SK-N-SH (cell line): ENCODE measurements around the gene SERPINB2. TPM values are rescaled to one million over a fixed set of nuclear protein-coding genes. Genes with fewer than 3 reads are reported as not detected.
A peak's percentile ranks its signal among the peaks of the same experiment; 100 is the strongest.

ENCODE experiments used
- CTCF ChIA-PET: fragments of 300-600, 350-600 bp; formaldehyde crosslinking; extraction: SDS; loops from one replicate; lab custom pipeline; 2021; lab: Yijun Ruan, JAX
- POLR2A ChIA-PET: fragments of 350-600 bp; sonication (Branson Sonifier 250); formaldehyde crosslinking; extraction: SDS; loops from one replicate; lab custom pipeline; 2020; ENCODE audit warnings: antibody characterized with exemption, inconsistent platforms; lab: Yijun Ruan, JAX
- DNase-seq: peaks from one replicate; pipeline ENCODE4 v3.0.0; 2012
- H2AFZ ChIP-seq: fragments of 200-600 bp; sonication (generic); 2 replicates; pipeline ENCODE4 v1.8.1; 2016; ENCODE audit warnings: antibody characterized with exemption, mild to moderate bottlenecking, low read depth
- H3F3A ChIP-seq: fragments of 200-600 bp; sonication (generic); replicated peaks from 2 replicates; pipeline ENCODE3; 2016; ENCODE audit warnings: antibody characterized with exemption, mild to moderate bottlenecking; ENCODE audit not compliant: insufficient read depth
- H3K27ac ChIP-seq, 2 experiments: fragments of 200-500 bp in 1 of 2; fragments of 200-600 bp in 1 of 2; sonication (Bioruptor generic) in 1 of 2; sonication (generic), shearing (Covaris generic) in 1 of 2; 2 replicates each; pipeline versions ENCODE4 v1.5.1 to v1.6.1; 2014 to 2016; ENCODE audit warnings: low read depth in 2 of 2, inconsistent platforms in 1 of 2, low read length in 1 of 2, mild to moderate bottlenecking in 1 of 2, mixed read lengths in 1 of 2
- H3K27me3 ChIP-seq: fragments of 200-600 bp; sonication (generic), shearing (Covaris generic); 2 replicates; pipeline ENCODE4 v1.6.1; 2016; ENCODE audit warnings: mixed run types; ENCODE audit not compliant: insufficient read depth
- H3K36me3 ChIP-seq, 2 experiments: fragments of 200-500 bp in 1 of 2; fragments of 200-600 bp in 1 of 2; sonication (Bioruptor generic) in 1 of 2; sonication (generic) in 1 of 2; replicated peaks in 1 of 2; 2 replicates each; pipeline versions ENCODE3 to v1.5.1; 2014 to 2016; ENCODE audit warnings: low read length in 1 of 2, mild to moderate bottlenecking in 1 of 2; ENCODE audit not compliant: insufficient read depth in 2 of 2, control insufficient read depth in 1 of 2
- H3K4me1 ChIP-seq, 2 experiments: fragments of 200-500 bp in 1 of 2; fragments of 200-600 bp in 1 of 2; sonication (Bioruptor generic) in 1 of 2; sonication (generic), shearing (Covaris generic) in 1 of 2; 2 replicates each; pipeline versions ENCODE4 v1.5.1 to v1.6.1; 2014 to 2016; ENCODE audit warnings: low read depth in 1 of 2, low read length in 1 of 2, mixed run types in 1 of 2; ENCODE audit not compliant: insufficient read depth in 2 of 2, control insufficient read depth in 1 of 2
- H3K4me2 ChIP-seq: fragments of 200-600 bp; sonication (generic), shearing (Covaris generic); 2 replicates; pipeline ENCODE4 v1.6.1; 2017; ENCODE audit warnings: mixed run types
- H3K4me3 ChIP-seq, 2 experiments: fragments of 200-500 bp in 1 of 2; fragments of 200-600 bp in 1 of 2; sonication (Bioruptor generic) in 1 of 2; sonication (generic), shearing (Covaris generic) in 1 of 2; 2 replicates each; pipeline versions ENCODE4 v1.5.1 to v1.8.1; 2014 to 2016; ENCODE audit warnings: low read depth in 2 of 2, inconsistent platforms in 1 of 2, low read length in 1 of 2, mild to moderate bottlenecking in 1 of 2, mixed read lengths in 1 of 2, moderate library complexity in 1 of 2
- H3K79me2 ChIP-seq: fragments of 200-600 bp; sonication (generic); 2 replicates; pipeline ENCODE4 v1.8.1; 2017; ENCODE audit warnings: mild to moderate bottlenecking; ENCODE audit not compliant: insufficient read depth
- H3K9ac ChIP-seq: fragments of 200-600 bp; sonication (generic); 2 replicates; pipeline ENCODE4 v1.6.1; 2017; ENCODE audit warnings: mixed run types
- H3K9me2 ChIP-seq: fragments of 200-600 bp; sonication (generic); 2 replicates; pipeline ENCODE4 v1.6.1; 2017; ENCODE audit warnings: mixed run types
- H3K9me3 ChIP-seq: fragments of 200-600 bp; sonication (generic); 2 replicates; pipeline ENCODE4 v1.6.1; 2017; ENCODE audit warnings: mixed run types, mild to moderate bottlenecking, moderate library complexity
- H4K20me1 ChIP-seq: fragments of 200-600 bp; sonication (generic); 2 replicates; pipeline ENCODE4 v1.6.1; 2017; ENCODE audit warnings: mild to moderate bottlenecking, mixed run types; ENCODE audit not compliant: insufficient read depth
- IRF3 ChIP-seq: fragments of 150-350 bp; IDR thresholded peaks from 2 replicates; pipeline ENCODE4 v1.6.1; 2016; ENCODE audit warnings: mild to moderate bottlenecking, low read depth, low read length
- MEF2A ChIP-seq: IDR thresholded peaks from 2 replicates; pipeline ENCODE4 v1.4.0; 2012; ENCODE audit warnings: low read depth, borderline replicate concordance
- RAD21 ChIP-seq: IDR thresholded peaks from 2 replicates; pipeline ENCODE4 v1.6.1; 2012; ENCODE audit warnings: mild to moderate bottlenecking, low read length
- SMC3 ChIP-seq: IDR thresholded peaks from 2 replicates; pipeline ENCODE4 v1.6.1; 2012; ENCODE audit warnings: low read depth, low read length, improper control_type of control experiment
- TAF1 ChIP-seq: IDR thresholded peaks from 2 replicates; pipeline ENCODE4 v1.6.1; 2012; ENCODE audit warnings: low read depth, mild to moderate bottlenecking, low read length, moderate library complexity, borderline replicate concordance
- WGBS: methylation state at CpG from one replicate; pipeline ENCODE4 v1.1.6; 2017; ENCODE audit warnings: low lambda C conversion rate; 5-methylcytosine and 5-hydroxymethylcytosine counted together
- polyA plus RNA-seq, 3 experiments: library from polyadenylated mRNA; depleted of rRNA; stranded (reverse); fragments of >200 nt; gene quantifications; 2 replicates each; pipeline ENCODE4 v1.2.3, GENCODE V29; 2012
- TF ChIP-seq, protein P1 (sequence below): fragments of 200-600 bp; sonication (generic); IDR thresholded peaks from 2 replicates; pipeline ENCODE4 v1.6.1; 2017; ENCODE audit warnings: antibody characterized with exemption, mild to moderate bottlenecking, moderate library complexity
- TF ChIP-seq, protein P2 (sequence below): IDR thresholded peaks from 2 replicates; pipeline ENCODE4; 2012

SERPINB2 gene
- polyA plus RNA-seq, 1 of the 3 experiments (the other 2 are of a cell fraction), result 5.9 TPM

GRCh38 chr18:63848159-63848558 lies 39.3 kb upstream of the SERPINB2 start:
- ChIA-PET POLR2A (no interaction called here), CTCF (interaction anchor here (1.0 to 1.7 kb wide), 6 partner anchors 9 to 330 kb away, joined by 3 to 10 read pairs (median 4); no protein-coding TSS in a partner anchor)

DNA sequence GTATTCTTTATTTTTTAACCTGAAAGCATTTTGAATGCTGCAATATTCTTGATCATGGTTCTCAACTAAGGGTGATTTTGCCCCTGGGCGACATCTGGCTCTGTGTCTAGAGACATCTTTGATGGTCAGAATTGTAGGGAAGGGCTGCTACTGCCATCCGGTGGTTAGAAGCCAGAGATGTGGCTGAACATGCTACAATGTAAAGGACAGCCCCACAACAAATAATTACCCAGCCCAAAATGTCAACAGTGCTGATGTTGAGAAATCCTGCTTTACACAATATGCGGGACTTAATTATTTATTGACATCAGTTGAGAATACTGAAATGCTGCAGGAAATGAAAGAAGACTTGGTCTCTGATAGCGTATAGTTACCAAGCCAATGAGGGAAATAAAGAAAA lies 37.5 kb upstream of the SERPINB2 start:
- no peak overlapping the region for H3K9ac ChIP-seq
- no peaks in the 10 kb centered on the region for H3K9me2 ChIP-seq
- no peak overlapping the region for H3K4me2 ChIP-seq
- no peak overlapping the region for H3K27ac ChIP-seq
- DNase-seq, result peak; percentile 10
- H3K9me3 ChIP-seq, result no peaks in the 10 kb centered on the region
- H2AFZ ChIP-seq, result no peak overlapping the region
- no peaks in the 10 kb centered on the region for H3K79me2 ChIP-seq
- CTCF ChIA-PET, result no interaction called here
- no peaks in the 10 kb centered on the region for H4K20me1 ChIP-seq
- WGBS, result 29% methylated on average over 4 of the region's 4 CpGs
- H3K27me3 ChIP-seq, result no peaks in the 10 kb centered on the region; the same call in 1 of the 2 replicates
- TF ChIP-seq IRF3 (no peak), TAF1 (no peak), RAD21 (peak; percentile 46; the same call in 1 of the 2 replicates), SMC3 (peak; percentile 34)
- TF ChIP-seq, protein P1, sequence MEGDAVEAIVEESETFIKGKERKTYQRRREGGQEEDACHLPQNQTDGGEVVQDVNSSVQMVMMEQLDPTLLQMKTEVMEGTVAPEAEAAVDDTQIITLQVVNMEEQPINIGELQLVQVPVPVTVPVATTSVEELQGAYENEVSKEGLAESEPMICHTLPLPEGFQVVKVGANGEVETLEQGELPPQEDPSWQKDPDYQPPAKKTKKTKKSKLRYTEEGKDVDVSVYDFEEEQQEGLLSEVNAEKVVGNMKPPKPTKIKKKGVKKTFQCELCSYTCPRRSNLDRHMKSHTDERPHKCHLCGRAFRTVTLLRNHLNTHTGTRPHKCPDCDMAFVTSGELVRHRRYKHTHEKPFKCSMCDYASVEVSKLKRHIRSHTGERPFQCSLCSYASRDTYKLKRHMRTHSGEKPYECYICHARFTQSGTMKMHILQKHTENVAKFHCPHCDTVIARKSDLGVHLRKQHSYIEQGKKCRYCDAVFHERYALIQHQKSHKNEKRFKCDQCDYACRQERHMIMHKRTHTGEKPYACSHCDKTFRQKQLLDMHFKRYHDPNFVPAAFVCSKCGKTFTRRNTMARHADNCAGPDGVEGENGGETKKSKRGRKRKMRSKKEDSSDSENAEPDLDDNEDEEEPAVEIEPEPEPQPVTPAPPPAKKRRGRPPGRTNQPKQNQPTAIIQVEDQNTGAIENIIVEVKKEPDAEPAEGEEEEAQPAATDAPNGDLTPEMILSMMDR, result peak; percentile 56
- H3F3A ChIP-seq, result no peaks in the 10 kb centered on the region
- no peaks in the 10 kb centered on the region for H3K4me1 ChIP-seq
- POLR2A ChIA-PET, result no interaction called here
- no peaks in the 10 kb centered on the region for H3K36me3 ChIP-seq
- H3K4me3 ChIP-seq, result no peak overlapping the region

More at GRCh38 chr18:63848159-63848558, 39.3 kb upstream of the SERPINB2 start:
- Histone ChIP-seq H3K36me3 (no peaks in the 10 kb centered on the region), H3K27me3 (no peaks in the 10 kb centered on the region; the same call in 1 of the 2 replicates), H2AFZ (peak overlapping the region; percentile 33; the same call in 1 of the 2 replicates), H3K9ac (no peak overlapping the region), H3K4me2 (no peak overlapping the region), H3K9me2 (no peaks in the 10 kb centered on the region), H3K27ac (no peak overlapping the region), H3K4me3 (no peak overlapping the region), H3K79me2 (no peaks in the 10 kb centered on the region), H3K4me1 (no peaks in the 10 kb centered on the region; a peak in 1 of 4 replicates), H3F3A (no peaks in the 10 kb centered on the region), H4K20me1 (no peaks in the 10 kb centered on the region), H3K9me3 (no peaks in the 10 kb centered on the region)
- TF ChIP-seq MEF2A (no peak), SMC3 (peak; percentile 54), RAD21 (peak; percentile 76)
- TF ChIP-seq, protein P1, result peak; percentile 85
- TF ChIP-seq, protein P2, sequence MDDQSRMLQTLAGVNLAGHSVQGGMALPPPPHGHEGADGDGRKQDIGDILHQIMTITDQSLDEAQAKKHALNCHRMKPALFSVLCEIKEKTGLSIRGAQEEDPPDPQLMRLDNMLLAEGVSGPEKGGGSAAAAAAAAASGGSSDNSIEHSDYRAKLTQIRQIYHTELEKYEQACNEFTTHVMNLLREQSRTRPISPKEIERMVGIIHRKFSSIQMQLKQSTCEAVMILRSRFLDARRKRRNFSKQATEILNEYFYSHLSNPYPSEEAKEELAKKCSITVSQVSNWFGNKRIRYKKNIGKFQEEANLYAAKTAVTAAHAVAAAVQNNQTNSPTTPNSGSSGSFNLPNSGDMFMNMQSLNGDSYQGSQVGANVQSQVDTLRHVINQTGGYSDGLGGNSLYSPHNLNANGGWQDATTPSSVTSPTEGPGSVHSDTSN, result no peak
- 7% methylated on average over 2 of the region's 2 CpGs for WGBS
- DNase-seq, result peak; percentile 22
